ENCODE data around the gene SERPINB3. TPM values are rescaled to one million over a fixed set of nuclear protein-coding genes. Genes with fewer than 3 reads are reported as not detected.

SERPINB3 gene
- total and polyA plus RNA-seq, 11 donors, result 0.07 to 0.16 TPM; not detected in 9

GRCh38 chr18:63627819-63628218 lies 33.9 kb downstream of the SERPINB3 start:
- intact Hi-C loops (cut with DNase I), result no loop called here
- Histone ChIP-seq H3K9me3 (peaks cover 0 to 61% (median 25%) of the 10 kb centered on the region in 12 donors), H3K4me1 (no peaks in the 10 kb centered on the region), H3K36me3 (no peaks in the 10 kb centered on the region), H3K27me3 (no peaks in the 10 kb centered on the region), H3K4me3 (no peak overlapping the region), H3K27ac (no peak overlapping the region)
- ATAC-seq (no peak), DNase-seq (no peak)
- TF ChIP-seq CTCF (IDR thresholded peaks at IDR 0.05), result no peak
- no peak for TF ChIP-seq POLR2A (IDR thresholded peaks at IDR 0.05)

GRCh38 chr18:63626431-63626830 lies 35.3 kb downstream of the SERPINB3 start:
- intact Hi-C loops (cut with DNase I), result no loop called here

GRCh38 chr18:63624863-63625262 lies 36.8 kb downstream of the SERPINB3 start:
- H3K27ac ChIP-seq, result no peak overlapping the region
- intact Hi-C loops (cut with DNase I), result no loop called here
- WGBS, 4 donors, result 81 to 86% (median 83%) methylated on average over 3 of the region's 3 CpGs
- peaks cover 0 to 58% (median 23%) of the 10 kb centered on the region in 12 donors for H3K9me3 ChIP-seq
- no peak for ATAC-seq
- H3K27me3 ChIP-seq, result no peaks in the 10 kb centered on the region
- no peak overlapping the region for H3K4me3 ChIP-seq
- no peak for DNase-seq
- TF ChIP-seq CTCF (IDR thresholded peaks at IDR 0.05) (no peak), POLR2A (IDR thresholded peaks at IDR 0.05) (no peak)
- no peaks in the 10 kb centered on the region for H3K36me3 ChIP-seq
- no peaks in the 10 kb centered on the region for H3K4me1 ChIP-seq

More at GRCh38 chr18:63626431-63626830, 35.3 kb downstream of the SERPINB3 start:
- WGBS, 4 donors, result 61 to 69% (median 67%) methylated on average over 4 of the region's 4 CpGs
- Histone ChIP-seq H3K4me3 (no peak overlapping the region), H3K4me1 (no peaks in the 10 kb centered on the region), H3K9me3 (peaks cover 0 to 57% (median 24%) of the 10 kb centered on the region in 12 donors), H3K27ac (no peak overlapping the region), H3K27me3 (no peaks in the 10 kb centered on the region), H3K36me3 (no peaks in the 10 kb centered on the region)
- DNase-seq (no peak), ATAC-seq (no peak)
- TF ChIP-seq POLR2A (IDR thresholded peaks at IDR 0.05), result no peak
- TF ChIP-seq CTCF (IDR thresholded peaks at IDR 0.05), result no peak

- Histone ChIP-seq H3K4me1 (no peaks in the 10 kb centered on the region), H3K36me3 (no peaks in the 10 kb centered on the region), H3K9me3 (peaks cover 0 to 30% (median 4%) of the 10 kb centered on the region in 12 donors), H3K4me3 (no peak overlapping the region), H3K27ac (no peak overlapping the region), H3K27me3 (no peaks in the 10 kb centered on the region)
- TF ChIP-seq CTCF (IDR thresholded peaks at IDR 0.05) (no peak), POLR2A (IDR thresholded peaks at IDR 0.05) (no peak)
- WGBS, 4 donors, result 58 to 72% (median 65%) methylated on average over 3 of the region's 3 CpGs
- no peak for ATAC-seq
- no peak for DNase-seq
- intact Hi-C loops (cut with DNase I), result no loop called here
Measured at GRCh38 chr18:63619661-63620060, 42.0 kb downstream of the SERPINB3 start.
